Fibroblast of peridontal ligament (primary cell): ENCODE measurements around the gene CLCA1.

Experiments
- DNase-seq: peaks from one replicate; pipeline ENCODE4 v3.0.0-alpha.2; 2010; ENCODE audit errors: extremely low read depth

The CLCA1 gene

GRCh38 chr1:86468501-86468977, at the start of gene CLCA1:
Gene CLCA1, plus strand, starts transcription at chr1:86468927. Its CDS starts 45 bp downstream, at chr1:86468972.
- no peak for DNase-seq

- peak; percentile 65 for DNase-seq
These were observed 49.3 kb upstream of the CLCA1 start for GRCh38 chr1:86419277-86419903.

- DNase-seq, result peak; percentile 32
These were observed 47.0 kb upstream of the CLCA1 start for GRCh38 chr1:86421601-86422280.

GRCh38 chr1:86423473-86423872, 45.3 kb upstream of the CLCA1 start:
- DNase-seq, result peak; percentile 41

GRCh38 chr1:86423873-86424272, 44.9 kb upstream of the CLCA1 start, which contains the start of gene CLCA2:
Gene CLCA2, plus strand, starts transcription at chr1:86424171. Its CDS starts 77 bp downstream, at chr1:86424248.
- DNase-seq, result no peak

- peak; percentile 69 for DNase-seq
These were observed 39.5 kb upstream of the CLCA1 start for GRCh38 chr1:86429122-86429725.

- DNase-seq, result peak; percentile 98
These were observed 38.9 kb upstream of the CLCA1 start for GRCh38 chr1:86429835-86430234.

- DNase-seq, result no peak
These were observed 38.4 kb upstream of the CLCA1 start for GRCh38 chr1:86430376-86430775.

GRCh38 chr1:86434059-86434458, 34.7 kb upstream of the CLCA1 start:
- no peak for DNase-seq

- no peak for DNase-seq
These were observed 33.4 kb upstream of the CLCA1 start for GRCh38 chr1:86435327-86435726.

- DNase-seq, result peak; percentile 62
These were observed 32.7 kb upstream of the CLCA1 start for GRCh38 chr1:86436041-86436440.

- no peak for DNase-seq
These were observed 27.1 kb upstream of the CLCA1 start for GRCh38 chr1:86441581-86441980.

- no peak for DNase-seq
These were observed 26.7 kb upstream of the CLCA1 start for GRCh38 chr1:86441997-86442396.

GRCh38 chr1:86445919-86446318, 22.8 kb upstream of the CLCA1 start:
- DNase-seq, result no peak

- DNase-seq, result no peak
These were observed 21.4 kb upstream of the CLCA1 start for GRCh38 chr1:86447198-86447790.

- DNase-seq, result no peak
These were observed 20.1 kb upstream of the CLCA1 start for GRCh38 chr1:86448670-86449069.

- no peak for DNase-seq
These were observed 19.6 kb upstream of the CLCA1 start for GRCh38 chr1:86449103-86449502.

GRCh38 chr1:86450847-86451246, 17.9 kb upstream of the CLCA1 start:
- DNase-seq, result no peak

GRCh38 chr1:86453664-86454063, 15.1 kb upstream of the CLCA1 start:
- no peak for DNase-seq

- DNase-seq, result no peak
These were observed 13.7 kb upstream of the CLCA1 start for GRCh38 chr1:86455073-86455472.

- no peak for DNase-seq
These were observed 7.7 kb upstream of the CLCA1 start for GRCh38 chr1:86460998-86461397.

GRCh38 chr1:86461482-86461881, 7.2 kb upstream of the CLCA1 start:
- DNase-seq, result no peak

GRCh38 chr1:86464819-86465218, 3.9 kb upstream of the CLCA1 start:
- DNase-seq, result no peak
